ENCODE measurements around the gene APLP2.
"Not testable (repeated sequence)": the region's sequence is repeated elsewhere in the genome, so short reads cannot be mapped to it uniquely, and the experiment has no call there.

Gene APLP2

GRCh38 chr11:130069659-130070108 is at the start of gene APLP2:
Gene APLP2 (plus strand): TSS chr11:130069894. CDS start chr11:130069978, 84 bp downstream.
- peak; percentile 99 for DNase-seq

DNA sequence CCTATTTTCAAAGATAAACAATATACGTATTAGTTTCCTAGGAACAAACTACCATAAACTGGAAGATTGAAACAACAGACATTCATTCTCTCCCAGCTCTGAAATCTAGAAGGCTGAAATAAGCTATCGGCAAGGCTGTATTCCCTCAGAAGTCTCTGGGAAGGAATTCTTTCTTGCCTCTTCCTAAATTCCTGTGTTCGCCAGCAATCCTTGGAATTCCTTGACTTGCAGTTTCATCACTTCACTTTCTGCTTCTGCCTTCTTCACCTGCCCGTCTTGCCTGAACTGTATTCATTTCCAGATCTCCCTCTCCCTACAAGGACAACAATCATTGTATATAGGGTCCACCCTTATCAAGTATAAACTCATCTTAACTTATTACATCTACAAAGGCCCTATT is 49.4 kb upstream of the APLP2 start:
- no peak for DNase-seq

GRCh38 chr11:130021606-130022005 is 48.1 kb upstream of the APLP2 start:
- DNase-seq = not testable (repeated sequence)

DNA sequence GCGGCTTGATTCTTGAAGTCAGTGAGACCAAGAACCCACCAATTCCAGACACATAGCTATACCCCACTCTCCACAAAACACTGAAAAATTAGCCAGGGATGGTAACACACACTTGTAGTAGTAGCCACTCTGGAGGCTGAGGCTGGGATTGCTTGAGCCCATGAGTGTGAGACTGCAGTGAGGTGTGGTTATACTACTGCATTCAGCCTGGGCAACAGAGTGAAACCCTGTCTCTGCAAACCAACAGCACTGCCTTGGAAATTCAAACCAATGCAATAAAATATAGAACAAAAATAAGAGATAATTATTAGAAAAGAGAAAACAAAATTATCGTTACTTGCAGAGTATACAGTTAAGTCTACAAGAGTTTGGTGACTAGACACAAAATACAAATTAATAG is 46.9 kb upstream of the APLP2 start:
- DNase-seq = no peak

GRCh38 chr11:130023204-130023603 is 46.5 kb upstream of the APLP2 start:
- DNase-seq = no peak

- no peak for DNase-seq
Observed at GRCh38 chr11:130024361-130024760, 45.3 kb upstream of the APLP2 start.

- no peak for DNase-seq
Observed at GRCh38 chr11:130025371-130025770, 44.3 kb upstream of the APLP2 start.

GRCh38 chr11:130029137-130029536 is 40.6 kb upstream of the APLP2 start:
- no peak for DNase-seq

DNA sequence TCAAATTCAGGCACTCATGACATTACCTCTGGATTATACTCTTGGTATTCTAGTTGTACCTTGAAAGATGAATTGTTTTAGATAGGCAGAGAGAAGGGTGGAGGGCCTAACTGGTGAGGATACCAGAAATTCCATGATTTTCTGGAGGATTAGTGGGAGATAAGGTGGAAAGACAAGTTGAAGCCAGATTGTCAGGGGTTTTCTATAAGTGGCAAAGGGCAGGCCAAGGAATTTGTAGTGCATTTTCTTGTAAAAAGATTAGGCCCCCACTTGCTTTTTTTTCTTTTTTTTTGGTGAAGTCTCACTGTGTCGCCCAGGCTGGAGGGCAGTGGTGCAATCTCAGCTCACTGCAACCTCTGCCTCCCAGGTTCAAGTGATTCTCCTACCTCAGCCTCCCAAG is 38.6 kb upstream of the APLP2 start:
- DNase-seq = no peak

- DNase-seq = no peak
Observed at GRCh38 chr11:130031945-130032344, 37.7 kb upstream of the APLP2 start.

DNA sequence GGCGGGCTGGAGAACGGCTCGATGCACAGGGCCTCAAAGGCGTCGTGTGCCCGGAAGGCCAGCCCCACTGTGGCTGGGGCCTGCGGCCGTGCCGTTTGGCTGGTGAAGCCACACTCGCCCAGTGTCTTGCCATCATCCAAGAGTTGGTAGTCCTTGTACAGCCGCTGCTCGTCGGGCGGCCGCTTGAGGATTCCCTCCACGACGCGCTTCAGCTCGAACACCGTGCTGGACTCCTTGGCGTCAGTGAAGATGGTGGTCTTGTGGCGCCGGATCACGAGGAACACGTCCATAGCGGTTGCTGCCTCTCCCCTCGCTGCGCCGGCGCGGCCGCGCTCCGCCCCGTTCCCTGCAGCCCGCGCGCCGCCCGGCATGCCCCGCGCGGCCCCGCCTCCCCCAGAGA is 36.8 kb upstream of the APLP2 start:
- no peak for DNase-seq

DNA sequence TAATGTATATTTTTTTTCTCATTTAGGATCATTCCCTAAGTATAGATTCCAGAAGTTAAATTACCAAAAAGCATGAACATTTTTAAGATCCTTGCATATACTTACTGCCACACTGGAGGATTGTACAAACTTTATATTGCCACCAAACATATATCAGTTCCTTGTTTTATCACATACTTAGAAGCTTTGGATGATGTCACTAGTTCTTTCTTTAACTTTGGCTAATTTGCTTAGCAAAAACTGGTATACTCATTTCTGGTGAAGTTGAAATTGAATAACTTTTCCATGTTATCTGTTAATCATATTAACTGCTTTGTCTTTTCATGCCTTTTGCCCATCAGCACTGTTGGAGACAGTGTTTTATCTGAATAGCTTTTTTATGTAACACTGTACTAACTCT is 35.5 kb upstream of the APLP2 start:
- no peak for DNase-seq

GRCh38 chr11:130037058-130037457 is 32.6 kb upstream of the APLP2 start:
- no peak for DNase-seq

DNA sequence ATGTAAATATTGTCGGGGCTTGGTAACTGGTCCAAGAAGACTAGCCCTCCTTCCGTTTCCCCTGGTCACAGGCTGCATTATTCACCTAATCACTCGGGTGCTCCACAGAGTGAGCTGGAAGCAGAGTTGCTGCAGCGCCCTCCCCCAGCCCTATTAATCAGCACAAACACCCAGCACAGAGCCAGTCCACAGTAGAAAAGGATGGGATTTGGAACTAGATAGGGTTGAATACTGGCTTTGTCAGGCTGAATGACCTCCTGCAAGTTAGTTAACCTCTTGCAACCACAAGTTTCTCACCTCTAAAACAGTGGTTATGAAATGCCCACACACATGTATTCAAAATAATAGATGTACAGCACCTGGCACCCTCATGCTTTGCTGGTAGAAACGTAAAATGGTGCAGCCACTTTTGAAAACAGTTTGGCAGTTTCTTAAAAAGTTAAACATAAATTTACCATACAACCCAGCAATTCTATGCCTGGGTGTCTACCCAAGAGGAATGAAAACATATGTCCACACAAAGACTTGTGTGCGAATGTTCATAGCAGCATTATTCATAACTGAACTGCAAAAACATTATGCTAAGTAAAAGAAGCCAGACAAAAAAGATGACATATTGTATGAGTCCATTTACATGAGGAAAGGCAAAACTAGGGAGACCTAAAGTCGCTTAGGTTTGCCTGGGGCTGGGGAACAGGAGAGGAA is 31.7 kb upstream of the APLP2 start:
- DNase-seq = no peak

DNA sequence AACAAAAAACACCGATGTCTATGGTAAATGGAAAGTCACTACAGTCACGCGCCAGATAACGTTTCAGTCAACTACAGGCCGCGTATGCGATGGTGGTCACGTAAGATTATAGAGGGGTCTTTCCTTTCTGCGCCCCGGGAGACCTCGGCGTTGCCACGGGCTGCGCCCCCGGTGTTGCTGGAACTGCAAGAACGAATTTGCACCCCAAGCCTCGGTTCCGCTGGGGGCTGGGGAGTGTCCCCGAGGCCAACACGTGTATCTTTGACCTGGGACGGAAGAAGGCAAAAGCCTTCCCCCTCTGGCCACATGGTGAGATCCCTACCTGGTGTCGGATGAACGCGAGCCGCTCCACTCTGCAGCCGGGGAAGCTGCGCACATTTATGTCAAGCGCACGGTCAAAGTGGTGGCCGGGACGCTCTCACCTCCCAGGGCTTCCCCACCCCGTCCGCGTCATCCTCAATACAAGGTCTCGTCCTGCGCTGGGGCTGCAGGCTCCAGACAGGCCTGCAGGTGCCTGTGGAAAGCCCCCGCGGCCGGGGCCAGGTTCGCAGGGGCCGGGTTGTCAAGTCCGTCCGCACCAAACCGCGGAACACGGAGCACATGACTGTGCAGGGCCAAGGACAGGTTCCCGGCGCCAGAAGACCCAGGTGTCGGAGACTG is 29.3 kb upstream of the APLP2 start:
- DNase-seq = no peak

- no peak for DNase-seq
Observed at GRCh38 chr11:130042093-130042591, 27.6 kb upstream of the APLP2 start.

- no peak for DNase-seq
Observed at GRCh38 chr11:130043575-130043974, 26.1 kb upstream of the APLP2 start.

DNA sequence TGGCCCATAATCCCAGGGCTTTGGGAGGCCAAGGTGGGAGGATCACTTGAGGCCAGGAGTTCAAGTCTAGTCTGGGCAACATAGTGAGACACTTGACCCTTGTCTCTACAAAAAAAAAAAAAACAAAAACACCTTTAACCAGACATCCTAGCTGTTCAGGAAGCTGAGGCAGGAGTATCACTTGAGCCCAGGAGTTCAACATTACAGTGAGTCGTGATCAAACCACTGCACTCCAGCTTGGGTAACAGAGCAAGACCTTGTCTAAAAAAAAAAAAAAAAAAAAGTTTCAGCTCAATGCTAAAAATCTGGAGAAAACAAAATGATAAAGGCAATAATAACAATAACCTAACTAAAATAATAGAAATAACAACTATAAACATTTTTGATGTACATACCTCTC is 22.6 kb upstream of the APLP2 start:
- DNase-seq = no peak

GRCh38 chr11:130049328-130049771 is 20.3 kb upstream of the APLP2 start:
- DNase-seq = no peak

DNA sequence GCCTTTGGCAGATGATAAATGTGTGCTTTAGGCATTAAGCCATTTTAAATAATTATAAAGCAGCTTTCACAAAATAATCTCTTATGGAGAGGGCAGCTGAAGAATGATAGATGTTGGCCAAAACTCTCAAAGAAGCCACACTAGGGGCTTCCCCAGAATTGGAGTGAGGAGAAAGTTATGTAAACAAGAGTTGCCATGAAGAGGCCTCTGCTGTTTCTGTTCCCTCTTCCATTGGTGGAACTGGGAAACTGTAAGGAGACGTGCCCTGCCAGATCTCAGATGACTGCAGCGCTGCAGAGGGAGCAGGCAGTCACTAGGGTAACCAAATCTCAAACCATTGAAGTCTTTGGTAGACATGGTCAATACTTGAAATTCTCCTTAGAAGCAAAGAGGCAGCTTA is 19.4 kb upstream of the APLP2 start:
- DNase-seq = no peak

DNA sequence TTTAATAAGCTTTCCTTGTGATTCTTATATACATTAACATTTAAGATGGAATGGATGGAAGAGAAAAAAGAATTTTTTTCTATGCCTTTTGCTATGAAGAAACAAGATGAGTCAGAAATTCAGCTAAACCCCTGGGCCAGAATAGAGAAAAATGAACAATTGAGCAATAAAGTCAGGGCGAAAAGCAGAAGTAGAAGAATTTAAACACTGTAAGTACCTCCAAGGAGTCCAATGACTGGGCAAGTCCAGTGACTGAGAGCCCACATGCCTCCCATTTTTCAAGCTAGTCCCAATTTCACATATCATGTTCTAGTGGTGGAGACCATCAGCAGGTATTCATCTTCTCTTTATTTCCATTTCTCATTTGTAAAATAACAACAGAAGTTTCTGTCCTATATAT is 18.6 kb upstream of the APLP2 start:
- DNase-seq = no peak

DNA sequence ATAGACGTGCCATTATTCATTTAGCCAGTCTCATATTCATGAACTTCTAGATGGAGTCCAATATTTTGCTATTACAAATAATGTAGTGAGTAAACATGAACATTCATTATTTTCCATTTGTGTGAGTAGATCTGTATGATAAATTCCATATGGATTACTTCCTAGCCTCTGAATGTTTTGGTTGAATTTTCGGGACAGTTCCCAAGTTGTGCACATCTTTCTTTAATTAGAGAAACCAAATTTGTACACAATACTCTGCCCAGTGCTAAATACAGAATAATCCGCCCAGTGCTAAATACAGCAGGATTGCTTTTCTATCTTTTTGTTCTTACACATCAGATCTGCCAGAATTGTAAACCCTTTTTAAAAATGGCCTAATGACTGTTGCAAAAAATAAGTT is 17.1 kb upstream of the APLP2 start:
- DNase-seq = no peak

GRCh38 chr11:130054966-130055365 is 14.7 kb upstream of the APLP2 start:
- no peak for DNase-seq

GRCh38 chr11:130055617-130056016 is 14.1 kb upstream of the APLP2 start:
- DNase-seq = no peak

GRCh38 chr11:130061017-130061416 is 8.7 kb upstream of the APLP2 start:
- DNase-seq = no peak

All from COR-L47 (cell line).